Body of pancreas (tissue), 4 donors: ENCODE data around the gene SPON2. TPM values are rescaled to one million over a fixed set of nuclear protein-coding genes. Genes with fewer than 3 reads are reported as not detected.

Source experiments
- ATAC-seq: fragments of 150-250 bp; one replicate; pipeline ENCODE4 v1.9.1; 2016
- DNase-seq, 4 donors: peaks; one replicate each; pipeline ENCODE4 v3.0.0-alpha.2; 2019
- H3K27ac ChIP-seq, 4 donors: fragments of 200-600 bp; sonication (generic); 1 replicate in 3 of 4; 2 replicates in 1 of 4; pipeline versions ENCODE4 v1.5.1 to v1.6.1; 2016 to 2019; ENCODE audit warnings: mild to moderate bottlenecking in 1 of 4, mixed read lengths in 1 of 4, moderate library complexity in 1 of 4
- H3K27me3 ChIP-seq, 2 donors: fragments of 200-600 bp; sonication (generic); one replicate each; pipeline ENCODE4 v1.6.0; 2016; ENCODE audit warnings: mild to moderate bottlenecking in 1 of 2
- H3K36me3 ChIP-seq, 2 donors: fragments of 200-600 bp; sonication (generic); replicated peaks in 1 of 2; 2 replicates each; pipeline ENCODE4 v1.5.1; 2016; ENCODE audit warnings: low read depth in 2 of 2; ENCODE audit not compliant: insufficient read depth in 1 of 2
- H3K4me1 ChIP-seq: fragments of 200-600 bp; sonication (generic); one replicate; pipeline ENCODE4 v1.6.0; 2016
- H3K4me3 ChIP-seq, 2 donors: fragments of 200-600 bp; sonication (generic); 1 replicate in 1 of 2; 2 replicates in 1 of 2; pipeline ENCODE4 v1.5.1; 2016 to 2019
- H3K9me3 ChIP-seq, 3 donors: fragments of 200-600 bp; sonication (generic); 1 replicate in 2 of 3; 2 replicates in 1 of 3; pipeline ENCODE4 v1.5.1; 2016
- POLR2A ChIP-seq, 3 donors: fragments of 450-650 bp; IDR thresholded peaks; one replicate each; pipeline ENCODE4 v1.6.1; 2016; ENCODE audit warnings: antibody characterized with exemption in 3 of 3, mild to moderate bottlenecking in 2 of 3
- WGBS, 2 donors: methylation state at CpG; one replicate each; pipeline ENCODE4 v1.1.5; 2017; 5-methylcytosine and 5-hydroxymethylcytosine counted together
- intact Hi-C: fragments of 100-400 bp; cut with DNase I; formaldehyde crosslinking; loops from one replicate; pipeline ENCODE4 v1.15.1; 2023
- total RNA-seq, 2 donors: library from RNA; depleted of rRNA; stranded (reverse); fragments of >200 nt; gene quantifications; one replicate each; pipeline ENCODE4 v1.1.0, GENCODE V29; 2016
- TF ChIP-seq, protein P1 (sequence below), 7 experiments: fragments of 450-650 bp in 4 of 7; fragments of 200-600 bp in 3 of 7; sonication (generic) in 3 of 7; IDR thresholded peaks; one replicate each; pipeline ENCODE4 v1.5.1; 2016 to 2019; ENCODE audit warnings: antibody characterized with exemption in 7 of 7

Gene SPON2
- total RNA-seq, 2 donors from 2014 or later: 25.4 to 33.5 TPM

DNA sequence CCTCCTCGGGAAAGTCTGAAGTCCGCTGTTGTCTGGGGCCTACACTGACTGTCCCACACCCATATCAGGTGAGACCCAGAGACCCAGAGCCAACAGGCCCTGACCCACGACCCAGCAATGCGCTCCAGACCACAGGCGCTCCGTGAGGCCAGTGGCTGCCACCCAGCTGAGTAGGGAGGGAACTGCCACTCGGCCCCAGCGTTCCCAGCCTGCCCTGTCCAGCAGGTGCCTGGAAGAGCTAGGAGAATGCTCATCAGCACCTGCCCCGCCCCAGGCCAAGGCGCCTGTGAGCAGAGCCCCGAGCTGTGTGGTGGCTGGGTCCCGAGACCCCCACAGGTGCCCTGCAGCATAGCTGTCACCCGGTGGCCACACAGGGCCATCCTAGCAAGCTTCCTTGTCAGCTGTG is 2.7 kb downstream of the SPON2 start:
- Histone ChIP-seq H3K9me3 (no peaks in the 10 kb centered on the region), H3K4me3 (no peak overlapping the region), H3K4me1 (peaks cover 28% of the 10 kb centered on the region), H3K27ac (no peak overlapping the region), H3K36me3 (no peaks in the 10 kb centered on the region), H3K27me3 (no peaks in the 10 kb centered on the region)
- intact Hi-C loops: no loop called here
- 60 to 90% methylated on average over 1 to 13 of the region's 13 CpGs for WGBS, 2 donors
- no peak for DNase-seq
- no peak for ATAC-seq
- TF ChIP-seq POLR2A (IDR thresholded peaks at IDR 0.05): no peak
- TF ChIP-seq, protein P1, sequence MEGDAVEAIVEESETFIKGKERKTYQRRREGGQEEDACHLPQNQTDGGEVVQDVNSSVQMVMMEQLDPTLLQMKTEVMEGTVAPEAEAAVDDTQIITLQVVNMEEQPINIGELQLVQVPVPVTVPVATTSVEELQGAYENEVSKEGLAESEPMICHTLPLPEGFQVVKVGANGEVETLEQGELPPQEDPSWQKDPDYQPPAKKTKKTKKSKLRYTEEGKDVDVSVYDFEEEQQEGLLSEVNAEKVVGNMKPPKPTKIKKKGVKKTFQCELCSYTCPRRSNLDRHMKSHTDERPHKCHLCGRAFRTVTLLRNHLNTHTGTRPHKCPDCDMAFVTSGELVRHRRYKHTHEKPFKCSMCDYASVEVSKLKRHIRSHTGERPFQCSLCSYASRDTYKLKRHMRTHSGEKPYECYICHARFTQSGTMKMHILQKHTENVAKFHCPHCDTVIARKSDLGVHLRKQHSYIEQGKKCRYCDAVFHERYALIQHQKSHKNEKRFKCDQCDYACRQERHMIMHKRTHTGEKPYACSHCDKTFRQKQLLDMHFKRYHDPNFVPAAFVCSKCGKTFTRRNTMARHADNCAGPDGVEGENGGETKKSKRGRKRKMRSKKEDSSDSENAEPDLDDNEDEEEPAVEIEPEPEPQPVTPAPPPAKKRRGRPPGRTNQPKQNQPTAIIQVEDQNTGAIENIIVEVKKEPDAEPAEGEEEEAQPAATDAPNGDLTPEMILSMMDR (IDR thresholded peaks at IDR 0.05): no peak

DNA sequence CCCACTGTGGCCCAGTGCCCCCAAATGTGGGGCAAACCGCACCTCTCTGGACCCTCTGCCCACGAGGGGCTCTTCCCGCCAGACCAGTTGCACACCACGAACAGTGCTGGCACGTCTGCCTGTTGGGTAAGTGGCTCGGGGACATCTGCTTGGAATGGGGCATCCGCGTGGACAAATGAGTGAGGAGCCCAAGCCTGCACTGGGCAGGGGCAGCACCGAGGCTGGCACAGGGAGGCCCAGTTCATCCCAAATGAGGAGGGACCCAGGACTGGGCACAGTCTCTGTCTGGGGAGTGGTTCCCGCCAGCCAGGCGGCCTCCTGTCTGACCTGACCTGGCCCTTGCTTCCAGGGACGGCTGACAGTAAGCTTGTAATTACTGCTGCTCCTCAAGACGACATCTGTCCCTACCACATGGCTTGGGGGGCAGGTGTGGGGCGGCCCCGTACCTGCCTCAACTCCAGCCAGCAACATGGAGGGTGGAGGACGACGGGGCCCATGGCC is 3.2 kb downstream of the SPON2 start:
- ATAC-seq (no peak), DNase-seq (no peak)
- no peaks in the 10 kb centered on the region for H3K27me3 ChIP-seq
- WGBS, 2 donors: 85 to 90% methylated on average over 2 to 17 of the region's 17 CpGs
- H3K36me3 ChIP-seq: no peaks in the 10 kb centered on the region
- TF ChIP-seq, protein P1 (IDR thresholded peaks at IDR 0.05): no peak
- no peak for TF ChIP-seq POLR2A (IDR thresholded peaks at IDR 0.05)
- H3K27ac ChIP-seq: no peak overlapping the region
- H3K9me3 ChIP-seq: no peaks in the 10 kb centered on the region
- no peak overlapping the region for H3K4me3 ChIP-seq
- peaks cover 28% of the 10 kb centered on the region for H3K4me1 ChIP-seq
- intact Hi-C loops: no loop called here

DNA sequence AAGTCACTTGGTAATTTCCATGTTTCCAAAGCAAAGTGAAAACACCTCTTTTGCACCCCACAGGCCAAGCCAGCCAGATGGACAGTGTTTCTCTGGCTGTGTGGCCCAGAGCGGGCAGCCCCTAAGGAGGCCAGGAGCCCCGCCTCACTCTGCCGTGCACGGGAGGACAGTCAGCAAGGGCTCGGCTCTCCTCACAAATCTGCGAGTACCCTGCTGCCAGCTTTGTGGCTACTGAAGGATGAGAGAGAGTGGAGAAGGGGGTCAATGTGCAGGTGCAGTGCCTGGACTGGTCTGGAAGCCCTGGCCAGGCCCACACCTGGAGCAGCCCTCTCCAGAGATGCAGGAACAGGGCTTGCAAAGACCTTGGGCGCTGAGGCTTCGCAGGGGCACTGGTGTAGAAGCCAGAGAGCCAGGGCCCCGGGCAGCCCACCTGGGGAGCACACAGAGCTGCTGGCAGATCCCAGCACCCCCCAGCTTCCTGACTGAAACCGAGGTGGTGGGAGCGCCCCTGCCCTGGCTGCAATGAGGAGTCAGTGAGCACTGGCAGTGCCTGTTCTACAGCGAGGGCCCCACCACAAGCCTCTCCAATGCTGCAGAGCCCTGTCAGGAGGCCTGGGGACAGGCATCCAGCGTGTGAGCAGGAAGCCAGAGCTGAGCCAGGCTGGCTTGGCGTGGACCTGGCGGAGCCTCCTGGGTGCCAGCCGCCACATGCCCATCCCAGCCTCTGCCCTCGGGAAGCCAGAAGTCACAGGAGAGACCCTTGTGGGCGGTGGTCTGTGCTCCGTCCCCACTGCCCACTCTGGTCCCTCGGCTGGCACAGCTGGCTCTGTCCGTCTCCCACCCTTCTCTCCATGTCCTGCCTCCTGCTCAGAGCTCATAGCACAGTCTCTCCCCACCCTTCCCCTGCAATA is 3.9 kb downstream of the SPON2 start:
- Histone ChIP-seq H3K27ac (no peak overlapping the region), H3K4me1 (peaks cover 26% of the 10 kb centered on the region)
- intact Hi-C loops: no loop called here

DNA sequence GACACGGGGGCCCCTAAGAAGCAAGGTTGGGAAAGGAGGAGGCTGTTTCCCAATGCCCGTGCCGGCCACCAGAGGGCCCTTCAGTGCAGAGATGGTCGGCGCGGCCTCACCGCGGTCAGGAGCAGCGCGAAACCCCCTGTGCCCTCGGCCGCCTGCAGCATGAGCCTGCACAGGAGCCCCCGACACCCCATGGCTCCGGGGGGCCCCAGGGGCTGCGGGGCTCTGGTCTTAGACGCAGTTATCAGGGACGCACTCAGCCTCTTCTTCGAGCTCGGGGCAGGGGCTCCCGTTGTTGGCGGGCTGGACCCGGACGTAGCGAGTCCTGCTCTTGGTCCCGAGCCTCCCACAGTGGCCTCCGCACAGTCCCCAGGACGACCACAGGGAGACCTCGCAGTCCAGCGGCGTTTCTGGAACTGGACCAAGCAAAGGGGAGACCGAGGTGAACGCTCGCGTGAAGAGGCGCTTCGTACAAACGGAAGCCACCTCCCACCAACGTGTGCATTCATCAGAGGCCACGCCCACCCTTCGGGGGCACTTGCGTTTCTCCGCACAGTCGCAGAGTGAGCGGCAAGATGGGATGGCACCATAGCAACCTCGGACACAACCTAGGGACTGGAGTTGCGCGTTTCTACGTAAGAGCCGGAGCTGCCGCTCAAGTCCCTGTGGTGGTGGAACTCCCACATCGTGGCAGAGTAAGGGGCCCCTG is 5.0 kb downstream of the SPON2 start:
- H3K27ac ChIP-seq: peak overlapping the region in 2 of 4 donors; percentile 29 to 43
- TF ChIP-seq, protein P1 (IDR thresholded peaks at IDR 0.05): peak; percentile 44 to 70 (median 63)
- peak in 1 of 3 donors; percentile 11 for TF ChIP-seq POLR2A (IDR thresholded peaks at IDR 0.05)
- H3K9me3 ChIP-seq: no peaks in the 10 kb centered on the region
- intact Hi-C loops: no loop called here
- peak; percentile 58 for ATAC-seq
- H3K4me3 ChIP-seq: no peak overlapping the region
- WGBS, 2 donors: 30 to 36% methylated on average over 5 to 50 of the region's 51 CpGs
- no peaks in the 10 kb centered on the region for H3K36me3 ChIP-seq
- H3K4me1 ChIP-seq: peaks cover 18% of the 10 kb centered on the region
- DNase-seq: peak; percentile 59 to 78 (median 72)
- H3K27me3 ChIP-seq: no peaks in the 10 kb centered on the region

More for the DNA sequence above, 3.9 kb downstream of the SPON2 start:
- Histone ChIP-seq H3K4me3 (no peak overlapping the region), H3K36me3 (no peaks in the 10 kb centered on the region), H3K27me3 (no peaks in the 10 kb centered on the region), H3K9me3 (no peaks in the 10 kb centered on the region)
- no peak for ATAC-seq
- WGBS, 2 donors: 92 to 94% methylated on average over 14 to 21 of the region's 21 CpGs
- TF ChIP-seq, protein P1 (IDR thresholded peaks at IDR 0.05): no peak
- no peak for TF ChIP-seq POLR2A (IDR thresholded peaks at IDR 0.05)
- no peak for DNase-seq
